Liver (tissue), 9 donors: Measurements from ENCODE around the gene LRP11. TPM values are rescaled to one million over a fixed set of nuclear protein-coding genes. Genes with fewer than 3 reads are reported as not detected.
"Not testable (repeated sequence)": the region's sequence is repeated elsewhere in the genome, so short reads cannot be mapped to it uniquely, and the experiment has no call there.

Experiments
- DNase-seq: peaks from one replicate; pipeline ENCODE4 v3.0.0-alpha.2; 2017; ENCODE audit warnings: low spot score
- H3K27ac ChIP-seq, 2 donors: one replicate each; pipeline ENCODE4 v1.7.0; 2013; ENCODE audit warnings: inconsistent platforms in 2 of 2, low read length in 2 of 2, control low read depth in 1 of 2, low read depth in 1 of 2, mild to moderate bottlenecking in 1 of 2
- H3K27me3 ChIP-seq, 4 donors: one replicate each; pipeline versions ENCODE4 v1.6.1 to v1.7.0; 2013; ENCODE audit warnings: low read length in 3 of 4, inconsistent platforms in 1 of 4, mild to moderate bottlenecking in 1 of 4, moderate library complexity in 1 of 4; ENCODE audit not compliant: control insufficient read depth in 4 of 4, insufficient read depth in 4 of 4
- H3K36me3 ChIP-seq, 4 donors: one replicate each; pipeline versions ENCODE4 v1.6.1 to v1.7.0; 2013; ENCODE audit warnings: low read length in 3 of 4, mild to moderate bottlenecking in 3 of 4, low read depth in 1 of 4, moderate library complexity in 1 of 4; ENCODE audit not compliant: control insufficient read depth in 4 of 4, insufficient read depth in 3 of 4
- H3K4me1 ChIP-seq, 4 donors: one replicate each; pipeline versions ENCODE4 v1.6.1 to v1.7.0; 2013; ENCODE audit warnings: low read length in 3 of 4, mild to moderate bottlenecking in 3 of 4, moderate library complexity in 1 of 4; ENCODE audit not compliant: control insufficient read depth in 4 of 4, insufficient read depth in 4 of 4
- H3K4me3 ChIP-seq, 3 donors: one replicate each; pipeline versions ENCODE4 v1.6.1 to v1.7.0; 2013; ENCODE audit warnings: low read length in 3 of 3, control low read depth in 1 of 3, low read depth in 1 of 3, mild to moderate bottlenecking in 1 of 3
- H3K9ac ChIP-seq, 2 donors: one replicate each; pipeline ENCODE4 v1.7.0; 2013; ENCODE audit warnings: low read length in 2 of 2, mild to moderate bottlenecking in 2 of 2, moderate library complexity in 2 of 2, control low read depth in 1 of 2, low read depth in 1 of 2
- H3K9me3 ChIP-seq, 4 donors: one replicate each; pipeline versions ENCODE4 v1.6.1 to v1.7.0; 2013; ENCODE audit warnings: low read length in 3 of 4; ENCODE audit not compliant: control insufficient read depth in 4 of 4
- FOXA1 ChIP-seq: IDR thresholded peaks from 2 replicates; pipeline ENCODE4 v1.6.1; 2016; ENCODE audit warnings: antibody characterized with exemption
- FOXA2 ChIP-seq: IDR thresholded peaks from 2 replicates; pipeline ENCODE4 v1.6.1; 2016; ENCODE audit warnings: antibody characterized with exemption
- GABPA ChIP-seq, 2 donors: IDR thresholded peaks in 1 of 2; conservative IDR thresholded peaks in 1 of 2; 2 replicates each; pipeline ENCODE4 v1.6.1; 2016; ENCODE audit warnings: antibody characterized with exemption in 2 of 2, mild to moderate bottlenecking in 1 of 2, moderate library complexity in 1 of 2
- HNF4G ChIP-seq: IDR thresholded peaks from 2 replicates; pipeline ENCODE4 v1.6.1; 2016; ENCODE audit warnings: antibody characterized with exemption
- NR2F2 ChIP-seq: IDR thresholded peaks from 2 replicates; pipeline ENCODE4 v1.6.1; 2016; ENCODE audit warnings: antibody characterized with exemption
- RAD21 ChIP-seq, 2 donors: IDR thresholded peaks; 2 replicates each; pipeline ENCODE4 v1.6.1; 2016; ENCODE audit warnings: antibody characterized with exemption in 2 of 2, mild to moderate bottlenecking in 2 of 2
- SP1 ChIP-seq: IDR thresholded peaks from 2 replicates; pipeline ENCODE4 v1.6.1; 2018; ENCODE audit warnings: antibody characterized with exemption, mild to moderate bottlenecking
- TAF1 ChIP-seq: conservative IDR thresholded peaks from 2 replicates; pipeline ENCODE4 v1.6.1; 2016; ENCODE audit warnings: antibody characterized with exemption, mild to moderate bottlenecking
- YY1 ChIP-seq: IDR thresholded peaks from 2 replicates; pipeline ENCODE4 v1.6.1; 2016; ENCODE audit warnings: antibody characterized with exemption, mild to moderate bottlenecking
- WGBS: extraction: QIAGEN DNeasy Blood & Tissue Kit; methylation state at CpG from one replicate; pipeline ENCODE4 v1.1.7; 2013; 5-methylcytosine and 5-hydroxymethylcytosine counted together
- polyA plus RNA-seq, 2 donors: library from polyadenylated mRNA; stranded (reverse) in 1 of 2; unstranded in 1 of 2; fragments of 200-250 nt in 1 of 2; fragments of >200 nt in 1 of 2; fragmentation: Nextera tagmentation in 1 of 2; extraction: Ambion mirVana in 1 of 2; gene quantifications; one replicate each; pipeline versions ENCODE4 v1.2.1 to v1.2.3, GENCODE V29; 2013 to 2015
- total RNA-seq, 2 donors: library from RNA; depleted of rRNA; stranded (reverse); fragments of >200 nt; gene quantifications; one replicate each; pipeline ENCODE4 v1.2.3, GENCODE V29; 2014
- TF ChIP-seq, protein P1 (sequence below): IDR thresholded peaks from 2 replicates; pipeline ENCODE4 v1.6.1; 2016; ENCODE audit warnings: antibody characterized with exemption
- TF ChIP-seq, protein P2 (sequence below): IDR thresholded peaks from 2 replicates; pipeline ENCODE4 v1.6.1; 2016; ENCODE audit warnings: antibody characterized with exemption
- TF ChIP-seq, protein P3 (sequence below): IDR thresholded peaks from 2 replicates; pipeline ENCODE4 v1.6.1; 2016; ENCODE audit warnings: antibody characterized with exemption, mild to moderate bottlenecking
- TF ChIP-seq, protein P4 (sequence below): IDR thresholded peaks from 2 replicates; pipeline ENCODE4 v1.6.1; 2016; ENCODE audit warnings: antibody characterized with exemption
- donor health status: healthy.
- donor health status: healthy.
- donor health status: healthy.
- donor health status: healthy.
- donor health status: healthy.

LRP11 gene
- total and polyA plus RNA-seq, 4 donors: 3.4 to 13.3 (median 6.0) TPM

DNA sequence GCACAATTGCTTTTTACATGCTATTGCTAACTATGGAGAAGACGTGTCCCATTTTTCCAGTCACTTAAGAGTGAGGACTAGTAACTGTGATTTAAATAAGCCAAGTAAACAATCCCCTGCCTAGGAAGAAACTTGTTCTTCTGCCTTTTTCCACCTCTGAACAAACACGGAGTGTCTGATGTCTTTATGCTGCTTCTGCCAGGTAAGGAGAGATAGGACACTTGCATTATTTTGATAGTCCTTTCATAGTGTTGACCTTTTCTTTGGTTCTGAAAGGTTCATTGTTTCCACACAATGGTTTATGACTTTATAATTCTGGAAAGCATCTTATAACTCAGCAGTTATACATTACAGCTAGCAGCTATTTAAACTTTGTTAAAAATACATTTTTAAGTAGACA is 8.4 kb downstream of the LRP11 start (continued):
- TF ChIP-seq FOXA1: no peak
- TF ChIP-seq, protein P1, sequence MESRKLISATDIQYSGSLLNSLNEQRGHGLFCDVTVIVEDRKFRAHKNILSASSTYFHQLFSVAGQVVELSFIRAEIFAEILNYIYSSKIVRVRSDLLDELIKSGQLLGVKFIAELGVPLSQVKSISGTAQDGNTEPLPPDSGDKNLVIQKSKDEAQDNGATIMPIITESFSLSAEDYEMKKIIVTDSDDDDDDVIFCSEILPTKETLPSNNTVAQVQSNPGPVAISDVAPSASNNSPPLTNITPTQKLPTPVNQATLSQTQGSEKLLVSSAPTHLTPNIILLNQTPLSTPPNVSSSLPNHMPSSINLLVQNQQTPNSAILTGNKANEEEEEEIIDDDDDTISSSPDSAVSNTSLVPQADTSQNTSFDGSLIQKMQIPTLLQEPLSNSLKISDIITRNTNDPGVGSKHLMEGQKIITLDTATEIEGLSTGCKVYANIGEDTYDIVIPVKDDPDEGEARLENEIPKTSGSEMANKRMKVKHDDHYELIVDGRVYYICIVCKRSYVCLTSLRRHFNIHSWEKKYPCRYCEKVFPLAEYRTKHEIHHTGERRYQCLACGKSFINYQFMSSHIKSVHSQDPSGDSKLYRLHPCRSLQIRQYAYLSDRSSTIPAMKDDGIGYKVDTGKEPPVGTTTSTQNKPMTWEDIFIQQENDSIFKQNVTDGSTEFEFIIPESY: no peak
- no peak for TF ChIP-seq FOXA2
- no peak for TF ChIP-seq HNF4G
- no peak for TF ChIP-seq SP1
- no peak for TF ChIP-seq RAD21 (IDR thresholded peaks at IDR 0.05)
- no peak for TF ChIP-seq YY1
- TF ChIP-seq NR2F2: no peak
- TF ChIP-seq, protein P2, sequence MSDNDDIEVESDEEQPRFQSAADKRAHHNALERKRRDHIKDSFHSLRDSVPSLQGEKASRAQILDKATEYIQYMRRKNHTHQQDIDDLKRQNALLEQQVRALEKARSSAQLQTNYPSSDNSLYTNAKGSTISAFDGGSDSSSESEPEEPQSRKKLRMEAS: no peak

DNA sequence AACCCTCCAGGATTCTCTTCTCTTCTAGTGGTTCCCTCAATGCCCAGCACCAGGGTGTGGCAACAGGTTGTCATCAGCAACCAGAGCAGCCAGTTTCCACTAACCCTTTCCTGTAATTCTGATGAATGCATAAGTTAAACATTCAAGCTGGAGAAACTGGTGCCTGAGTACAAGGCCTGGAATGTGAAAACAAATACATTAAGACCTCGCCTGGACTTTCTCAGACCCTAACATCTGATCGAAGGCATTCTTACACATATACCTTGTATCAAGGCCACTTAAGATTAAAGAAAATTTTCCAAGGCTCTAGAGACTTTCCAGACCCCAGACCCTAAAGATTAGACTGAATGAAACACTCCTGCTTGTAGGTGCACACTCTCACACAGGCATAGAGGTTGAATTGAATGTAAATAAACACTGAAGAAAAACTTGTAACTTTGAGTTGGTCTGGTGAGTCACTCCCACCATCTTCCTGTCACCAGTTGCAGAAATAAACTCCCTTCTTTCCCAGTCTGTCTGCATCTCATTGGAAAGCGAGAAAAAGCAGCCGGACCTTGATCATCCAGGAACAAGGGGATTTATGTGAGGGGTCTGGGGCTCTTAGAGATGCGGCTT is 9.0 kb downstream of the LRP11 start:
- Histone ChIP-seq H3K9ac (no peak overlapping the region), H3K9me3 (no peaks in the 10 kb centered on the region), H3K4me1 (peaks cover 0 to 3% (median 2%) of the 10 kb centered on the region in 4 donors), H3K27ac (no peak overlapping the region), H3K4me3 (no peak overlapping the region), H3K27me3 (no peaks in the 10 kb centered on the region), H3K36me3 (peaks cover 0 to 3% (median 2%) of the 10 kb centered on the region in 4 donors)
- TF ChIP-seq FOXA1 (no peak), FOXA2 (no peak), GABPA (IDR thresholded peaks at IDR 0.05 in 1 of 2, conservative IDR thresholded peaks at IDR 0.05 in 1 of 2) (no peak), HNF4G (no peak), NR2F2 (no peak), TAF1 (no peak), YY1 (no peak), SP1 (no peak), RAD21 (IDR thresholded peaks at IDR 0.05) (no peak)
- TF ChIP-seq, protein P2: no peak
- TF ChIP-seq, protein P3, sequence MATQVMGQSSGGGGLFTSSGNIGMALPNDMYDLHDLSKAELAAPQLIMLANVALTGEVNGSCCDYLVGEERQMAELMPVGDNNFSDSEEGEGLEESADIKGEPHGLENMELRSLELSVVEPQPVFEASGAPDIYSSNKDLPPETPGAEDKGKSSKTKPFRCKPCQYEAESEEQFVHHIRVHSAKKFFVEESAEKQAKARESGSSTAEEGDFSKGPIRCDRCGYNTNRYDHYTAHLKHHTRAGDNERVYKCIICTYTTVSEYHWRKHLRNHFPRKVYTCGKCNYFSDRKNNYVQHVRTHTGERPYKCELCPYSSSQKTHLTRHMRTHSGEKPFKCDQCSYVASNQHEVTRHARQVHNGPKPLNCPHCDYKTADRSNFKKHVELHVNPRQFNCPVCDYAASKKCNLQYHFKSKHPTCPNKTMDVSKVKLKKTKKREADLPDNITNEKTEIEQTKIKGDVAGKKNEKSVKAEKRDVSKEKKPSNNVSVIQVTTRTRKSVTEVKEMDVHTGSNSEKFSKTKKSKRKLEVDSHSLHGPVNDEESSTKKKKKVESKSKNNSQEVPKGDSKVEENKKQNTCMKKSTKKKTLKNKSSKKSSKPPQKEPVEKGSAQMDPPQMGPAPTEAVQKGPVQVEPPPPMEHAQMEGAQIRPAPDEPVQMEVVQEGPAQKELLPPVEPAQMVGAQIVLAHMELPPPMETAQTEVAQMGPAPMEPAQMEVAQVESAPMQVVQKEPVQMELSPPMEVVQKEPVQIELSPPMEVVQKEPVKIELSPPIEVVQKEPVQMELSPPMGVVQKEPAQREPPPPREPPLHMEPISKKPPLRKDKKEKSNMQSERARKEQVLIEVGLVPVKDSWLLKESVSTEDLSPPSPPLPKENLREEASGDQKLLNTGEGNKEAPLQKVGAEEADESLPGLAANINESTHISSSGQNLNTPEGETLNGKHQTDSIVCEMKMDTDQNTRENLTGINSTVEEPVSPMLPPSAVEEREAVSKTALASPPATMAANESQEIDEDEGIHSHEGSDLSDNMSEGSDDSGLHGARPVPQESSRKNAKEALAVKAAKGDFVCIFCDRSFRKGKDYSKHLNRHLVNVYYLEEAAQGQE: no peak
- TF ChIP-seq, protein P4, sequence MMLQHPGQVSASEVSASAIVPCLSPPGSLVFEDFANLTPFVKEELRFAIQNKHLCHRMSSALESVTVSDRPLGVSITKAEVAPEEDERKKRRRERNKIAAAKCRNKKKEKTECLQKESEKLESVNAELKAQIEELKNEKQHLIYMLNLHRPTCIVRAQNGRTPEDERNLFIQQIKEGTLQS: no peak
- 85% methylated on average over 5 of the region's 5 CpGs for WGBS
- no peak for DNase-seq

DNA sequence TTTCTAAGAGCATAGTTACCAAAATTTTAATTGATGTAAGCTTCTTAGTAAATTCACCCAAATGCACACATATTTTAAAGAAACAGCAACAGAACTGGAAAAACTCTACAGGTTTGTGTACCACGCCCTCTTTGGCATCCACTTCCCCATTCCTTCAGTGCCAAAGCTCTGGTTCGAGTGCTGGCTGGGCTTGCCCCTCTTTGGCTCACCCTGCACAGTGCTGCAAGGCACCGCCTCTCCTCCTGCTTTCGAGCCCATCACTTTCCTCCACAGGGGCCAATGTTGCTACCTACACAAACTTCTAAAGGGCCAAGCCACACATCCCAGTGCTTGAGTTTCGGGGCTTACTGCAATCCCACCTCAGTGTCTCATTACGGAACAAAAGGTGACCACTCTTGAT is 9.6 kb downstream of the LRP11 start:
- DNase-seq: no peak

DNA sequence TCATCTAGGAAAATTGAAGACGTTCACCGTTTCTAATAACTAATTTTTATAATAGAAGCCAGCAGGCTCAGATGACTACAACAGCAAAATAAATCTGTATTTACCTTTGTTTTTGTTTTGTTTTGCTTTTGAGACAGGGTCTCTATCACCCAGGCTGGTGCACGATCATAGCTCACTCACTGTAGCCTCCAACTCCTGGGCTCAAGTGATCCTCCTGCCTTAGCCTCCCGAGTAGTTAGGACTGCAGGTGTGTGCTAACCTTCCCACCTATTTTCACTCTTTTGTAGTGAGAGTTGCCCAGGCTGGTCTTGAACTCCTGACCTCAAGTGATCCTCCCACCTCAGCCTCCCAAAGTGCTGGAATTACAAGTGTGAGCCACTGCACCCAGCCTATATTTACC is 10.1 kb downstream of the LRP11 start:
- H3K27ac ChIP-seq, H3K9me3 ChIP-seq, H3K36me3 ChIP-seq, DNase-seq, H3K9ac ChIP-seq, H3K4me1 ChIP-seq, H3K4me3 ChIP-seq, H3K27me3 ChIP-seq: not testable (repeated sequence)
- WGBS: 95% methylated on average over 4 of the region's 4 CpGs

More for the DNA sequence above, 9.6 kb downstream of the LRP11 start:
- WGBS: 80% methylated on average over 6 of the region's 6 CpGs
- Histone ChIP-seq H3K36me3 (peaks cover 0 to 3% (median 2%) of the 10 kb centered on the region in 4 donors), H3K9me3 (no peaks in the 10 kb centered on the region), H3K4me1 (no peaks in the 10 kb centered on the region), H3K27me3 (no peaks in the 10 kb centered on the region), H3K4me3 (no peak overlapping the region), H3K9ac (no peak overlapping the region), H3K27ac (no peak overlapping the region)
- TF ChIP-seq NR2F2 (no peak), FOXA1 (no peak), SP1 (no peak)
